GM19468 (cell line): ENCODE measurements around the gene BMAL2.

Experiments
- ATAC-seq: cut with Tn5 transposase; IDR thresholded peaks from one replicate; pipeline ENCODE4 v1.9.1; 2021; ENCODE audit warnings: mild to moderate bottlenecking, moderate library complexity, moderate number of reproducible peaks; ENCODE audit not compliant: unreplicated experiment; ENCODE audit errors: extremely low read depth

The BMAL2 gene

DNA sequence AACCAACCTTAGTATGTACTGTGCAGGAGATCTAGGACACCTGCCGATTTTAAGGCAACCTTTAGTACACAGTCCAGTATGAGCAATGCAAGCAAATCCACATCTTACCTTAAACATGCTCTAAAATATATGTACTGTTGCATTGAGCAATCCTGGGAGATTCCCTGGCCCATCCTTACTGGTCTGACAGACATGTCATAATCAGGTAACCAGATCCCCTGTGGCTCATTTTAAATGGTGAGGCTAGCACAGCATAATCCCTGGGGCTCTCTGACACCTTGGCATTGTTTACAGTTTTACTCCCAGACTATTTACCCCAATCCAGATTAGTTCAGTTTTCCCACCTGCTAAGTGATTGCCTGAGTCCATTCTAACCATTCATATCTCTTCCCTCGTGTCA is 15.1 kb downstream of the BMAL2 start:
- ATAC-seq = no peak

DNA sequence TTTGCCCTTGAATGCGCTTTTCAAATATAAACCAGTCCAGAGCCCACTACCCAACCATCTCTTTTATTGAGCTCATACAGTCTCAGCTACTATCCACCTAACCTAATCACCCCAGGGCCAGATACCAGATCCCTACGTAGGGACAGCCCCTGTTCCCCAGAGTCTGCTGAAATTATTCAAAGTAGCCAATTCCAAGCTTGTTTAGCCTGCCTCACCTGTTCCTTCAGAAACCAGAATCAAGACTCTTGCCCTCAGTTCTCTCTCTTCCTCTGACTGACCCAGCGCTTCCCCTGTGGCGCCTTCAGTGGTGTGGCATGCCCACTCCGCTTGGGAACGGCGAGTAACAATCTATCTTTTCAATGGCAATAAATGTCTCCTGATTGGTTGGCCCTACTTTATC is 18.8 kb downstream of the BMAL2 start:
- no peak for ATAC-seq

DNA sequence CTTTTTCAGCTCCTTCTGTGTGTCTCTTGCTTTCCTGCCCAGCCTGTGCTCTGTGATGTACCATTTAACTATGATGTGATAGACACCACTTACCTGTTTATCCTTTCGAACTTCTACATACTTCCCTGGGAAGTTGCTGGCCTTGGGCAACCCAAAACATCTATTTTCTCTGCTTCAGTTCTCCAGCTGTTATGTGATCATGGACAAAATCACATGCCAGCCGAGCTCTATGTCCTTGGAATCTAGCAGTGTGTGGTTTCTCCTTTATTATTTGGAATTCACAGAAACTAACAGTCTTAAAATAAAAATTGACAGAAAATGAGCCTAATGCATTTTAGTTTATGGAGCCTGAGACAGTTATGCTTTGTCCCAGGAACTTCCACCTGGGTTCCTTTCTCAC is 22.9 kb downstream of the BMAL2 start:
- ATAC-seq = no peak

DNA sequence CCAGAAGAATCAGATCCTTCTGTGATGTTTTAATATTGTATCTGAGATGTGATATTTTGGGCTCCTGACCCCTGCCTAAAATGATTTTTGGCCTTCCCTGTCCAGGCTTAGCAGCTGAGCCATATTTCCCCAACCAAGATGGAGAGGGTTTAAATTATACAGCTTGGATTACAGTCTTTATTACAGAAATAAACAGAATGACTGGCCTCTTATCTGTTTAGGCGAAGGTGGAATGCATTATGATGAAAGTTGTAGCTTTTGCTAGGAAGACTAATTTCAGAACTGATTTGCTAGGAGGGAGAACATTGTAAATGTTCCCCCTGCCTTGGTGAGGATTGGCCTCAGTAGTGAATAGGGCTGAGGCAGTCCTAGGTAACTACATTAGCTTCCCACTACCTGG is 23.3 kb downstream of the BMAL2 start:
- no peak for ATAC-seq

DNA sequence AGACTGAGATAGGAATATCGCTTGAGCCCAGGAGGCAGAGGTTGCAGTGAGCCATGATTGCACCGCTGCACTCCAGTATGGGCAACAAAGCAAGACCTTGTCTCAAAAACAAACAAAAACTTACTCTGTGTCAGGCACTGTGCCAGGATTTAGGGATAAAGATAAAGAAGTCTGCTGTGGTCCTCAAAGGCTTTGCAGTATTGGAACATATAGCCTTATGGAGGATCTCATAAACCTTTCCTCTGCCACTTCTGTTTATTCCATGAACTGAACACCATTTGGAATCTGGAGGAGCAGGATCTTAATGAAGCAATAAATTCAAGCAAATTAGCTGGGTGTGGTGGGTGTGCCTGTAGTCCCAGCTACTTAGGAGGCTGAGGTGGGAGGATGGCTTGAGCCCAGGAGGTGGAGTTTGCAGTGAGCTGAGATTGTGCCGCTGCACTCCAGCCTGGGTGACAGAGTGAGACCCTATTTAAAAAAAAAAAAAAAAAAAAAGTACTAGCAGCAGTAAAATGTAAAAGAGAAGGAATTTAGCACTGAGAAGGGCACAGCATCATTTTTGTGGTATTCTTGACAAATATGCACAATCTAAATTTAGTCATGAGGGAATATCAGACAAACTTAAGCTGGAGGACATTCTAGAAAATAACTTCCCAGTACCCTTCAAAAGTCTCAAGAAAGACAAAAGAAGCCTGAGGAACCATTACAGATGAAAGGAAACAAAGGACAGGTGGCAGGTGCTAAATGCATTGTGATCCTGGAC is 27.1 kb downstream of the BMAL2 start:
- ATAC-seq = no peak

DNA sequence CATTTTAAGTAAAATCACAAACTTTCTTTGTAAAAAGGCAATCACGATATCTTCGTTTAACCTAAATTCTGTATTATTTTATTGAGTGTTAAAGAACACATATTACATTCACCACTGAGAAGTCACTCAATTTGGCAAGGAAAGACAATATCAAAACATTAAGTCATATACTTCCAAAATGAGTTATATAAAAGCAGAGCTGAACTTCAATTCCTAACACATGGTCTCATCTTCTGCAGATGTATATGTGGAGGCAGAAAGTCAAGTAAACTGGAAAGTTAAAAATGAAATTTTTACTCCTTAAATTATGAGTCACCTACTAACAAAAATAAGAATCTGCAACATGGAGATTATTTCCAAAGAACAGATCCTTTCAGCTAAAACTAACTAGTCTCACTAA is 28.7 kb downstream of the BMAL2 start:
- no peak for ATAC-seq

DNA sequence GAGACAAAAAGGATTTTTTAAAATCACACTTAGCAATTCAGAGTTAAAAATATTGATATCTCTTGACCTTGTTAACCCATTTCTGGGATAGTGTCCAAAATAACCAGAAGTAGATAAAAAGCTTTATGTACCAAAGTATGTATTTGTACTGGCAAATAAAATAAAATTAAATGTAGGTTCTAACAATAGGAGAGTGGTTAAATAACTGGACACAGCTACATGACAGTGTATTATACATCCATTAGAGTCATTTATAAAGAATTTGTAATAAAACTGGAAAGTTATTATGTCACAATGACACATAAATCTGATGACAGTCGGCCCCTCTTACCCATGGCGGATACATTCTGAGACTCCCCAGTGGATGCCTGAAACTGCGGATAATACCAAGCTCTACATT is 34.0 kb downstream of the BMAL2 start:
- ATAC-seq = no peak

DNA sequence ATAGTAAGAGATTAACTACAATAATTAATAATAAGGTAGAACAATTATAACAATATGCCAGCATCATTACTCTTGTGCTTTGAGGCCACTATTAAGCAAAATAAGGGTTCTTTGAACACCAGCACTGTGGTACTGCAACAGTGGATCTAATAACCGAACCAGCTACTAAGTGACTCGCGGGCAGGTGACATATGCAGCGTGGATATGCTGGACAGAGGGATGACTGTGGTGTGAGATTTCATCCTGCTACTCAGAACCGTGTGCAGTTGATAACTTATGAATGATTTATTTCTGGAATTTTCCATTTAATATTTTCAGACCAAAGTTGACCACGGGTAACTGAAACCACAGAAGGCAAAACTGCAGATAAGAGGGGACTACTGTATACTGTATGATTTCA is 34.4 kb downstream of the BMAL2 start:
- no peak for ATAC-seq

DNA sequence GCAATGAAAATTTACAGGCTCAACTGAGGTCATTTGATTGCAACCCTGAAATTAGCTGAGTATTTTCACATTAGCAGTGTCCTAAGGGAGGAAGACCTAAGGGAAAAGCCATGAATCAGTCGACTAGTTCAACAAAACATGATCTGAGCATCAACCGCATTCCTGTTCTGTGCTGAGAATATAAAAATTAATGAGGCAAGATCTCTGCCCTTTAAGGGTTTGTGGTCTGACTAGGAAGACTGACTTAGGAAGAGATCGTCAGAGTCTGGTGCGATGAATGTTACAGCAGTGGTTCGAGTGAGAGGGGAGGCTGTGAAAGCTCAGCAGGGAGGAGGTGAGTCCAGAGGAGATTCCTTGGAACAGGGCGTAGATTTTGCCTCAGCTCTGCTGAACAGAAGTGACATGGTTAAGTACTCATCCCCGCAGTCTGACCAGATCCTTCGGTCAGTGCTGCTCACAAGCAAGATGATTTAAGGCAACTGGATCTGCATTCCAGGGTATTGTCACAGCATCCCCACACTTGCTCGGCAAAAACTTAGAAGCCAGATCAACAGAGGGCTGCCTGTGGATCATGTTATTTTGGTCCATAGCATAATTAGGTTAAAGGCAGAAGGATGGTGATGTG is 49.6 kb downstream of the BMAL2 start:
- no peak for ATAC-seq
